H7 (cell line): ENCODE measurements around the gene NDUFA13. TPM values are rescaled to one million over a fixed set of nuclear protein-coding genes. Genes with fewer than 3 reads are reported as not detected.

Experiments used
- DNase-seq: peaks from one replicate; pipeline ENCODE4 v3.0.0; 2012
- H3K27me3 ChIP-seq: 2 replicates; pipeline ENCODE4 v1.6.0; 2011; ENCODE audit warnings: mild to moderate bottlenecking, low read length; ENCODE audit not compliant: control insufficient read depth, insufficient read depth
- H3K36me3 ChIP-seq: replicated peaks from 2 replicates; pipeline ENCODE4 v1.5.1; 2011; ENCODE audit warnings: low read length; ENCODE audit not compliant: control insufficient read depth, insufficient read depth
- H3K4me3 ChIP-seq: 2 replicates; pipeline ENCODE4 v1.5.1; 2011; ENCODE audit warnings: low read depth, mild to moderate bottlenecking, control low read depth, low read length, moderate library complexity; ENCODE audit not compliant: insufficient read depth
- total RNA-seq: library from RNA; depleted of rRNA; stranded (reverse); fragments of >200 nt; shearing (Covaris generic); gene quantifications from 2 replicates; pipeline ENCODE4 v1.2.3, GENCODE V29; 2014

The NDUFA13 gene
- total RNA-seq, 1 experiment from 2014 or later, result 291 TPM

DNA sequence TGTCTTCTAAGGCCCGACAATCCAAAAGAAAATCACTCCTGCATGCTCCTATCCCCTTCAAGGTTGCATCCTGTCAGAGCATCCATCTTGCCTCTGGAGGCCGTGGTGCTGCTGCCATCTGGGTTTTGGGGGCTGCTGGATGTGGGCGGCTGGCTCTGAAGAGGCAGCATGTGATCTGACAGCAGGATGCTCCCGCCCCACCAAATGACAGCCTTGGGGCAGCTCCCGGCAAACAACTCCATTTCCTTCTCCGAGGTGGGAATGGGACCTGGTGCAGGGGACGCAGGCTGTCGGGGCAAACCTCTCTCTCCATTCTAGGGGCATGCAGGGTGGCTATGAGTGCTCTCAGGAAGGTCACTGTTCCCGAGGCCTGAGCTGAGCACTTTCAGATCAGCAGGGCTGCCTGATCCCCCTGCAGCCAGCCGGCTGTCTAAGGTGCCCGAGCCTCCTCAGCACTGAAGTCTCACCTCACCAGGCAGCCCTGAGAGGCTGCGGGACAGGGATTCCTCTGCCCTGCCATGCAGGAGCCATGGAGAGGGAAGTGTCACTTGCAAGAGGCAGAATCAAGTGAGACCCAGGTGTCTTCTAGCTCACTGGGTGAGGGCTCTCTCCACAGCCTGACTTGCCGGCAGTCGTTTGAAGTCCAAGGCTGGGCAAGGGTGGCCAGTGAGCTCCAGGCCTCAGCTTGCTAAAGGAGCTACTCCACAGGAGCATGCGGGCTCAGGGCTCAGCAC lies 29.5 kb upstream of the NDUFA13 start:
- peak; percentile 35 for DNase-seq
- H3K27me3 ChIP-seq, result no peaks in the 10 kb centered on the region
- no peak overlapping the region for H3K4me3 ChIP-seq
- H3K36me3 ChIP-seq, result peaks cover 7% of the 10 kb centered on the region

DNA sequence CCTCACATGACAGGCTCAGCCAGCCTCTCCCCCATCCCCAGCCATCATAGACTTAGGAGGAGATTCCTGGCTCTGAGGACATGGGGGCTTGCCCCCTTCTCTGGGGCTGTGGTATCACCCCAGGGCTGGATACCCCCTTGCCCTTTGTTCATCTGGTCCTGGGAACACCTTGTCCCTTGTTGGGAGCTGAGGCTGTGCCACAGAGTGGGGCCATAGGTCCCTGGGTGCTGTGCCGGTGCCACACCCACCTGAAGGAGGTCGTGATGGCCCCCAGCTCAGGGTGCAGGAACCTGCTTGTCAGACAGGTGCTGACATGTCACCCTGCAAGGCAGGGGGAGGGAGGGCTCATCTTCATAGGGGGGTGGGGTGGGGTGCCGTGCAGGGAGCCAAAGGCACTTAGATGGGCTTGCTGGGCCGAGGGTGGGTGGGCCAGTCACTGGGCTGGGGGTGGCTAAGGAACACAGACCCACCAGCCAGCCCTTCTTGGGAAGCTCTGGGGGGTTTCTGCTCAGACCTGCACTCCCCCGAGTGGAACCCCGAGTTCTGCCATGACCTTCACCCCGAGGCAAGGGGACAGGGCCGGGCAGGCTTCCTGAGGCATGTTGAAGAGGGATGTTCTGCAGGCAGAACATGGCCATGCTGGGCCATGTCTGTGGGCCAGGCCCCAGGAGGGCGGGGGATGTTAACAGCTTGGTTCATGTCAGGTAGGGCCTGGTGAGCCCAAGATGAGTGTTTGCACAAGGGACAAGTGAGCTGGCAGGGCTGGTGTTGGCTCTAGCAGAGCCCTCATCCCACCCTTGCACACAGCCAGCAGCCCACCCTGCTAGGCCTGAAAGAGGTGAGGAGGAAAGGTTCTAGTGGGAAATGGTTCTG lies 28.7 kb upstream of the NDUFA13 start:
- Histone ChIP-seq H3K27me3 (no peaks in the 10 kb centered on the region), H3K36me3 (peaks cover 9% of the 10 kb centered on the region), H3K4me3 (no peak overlapping the region)
- DNase-seq, result peak; percentile 50

DNA sequence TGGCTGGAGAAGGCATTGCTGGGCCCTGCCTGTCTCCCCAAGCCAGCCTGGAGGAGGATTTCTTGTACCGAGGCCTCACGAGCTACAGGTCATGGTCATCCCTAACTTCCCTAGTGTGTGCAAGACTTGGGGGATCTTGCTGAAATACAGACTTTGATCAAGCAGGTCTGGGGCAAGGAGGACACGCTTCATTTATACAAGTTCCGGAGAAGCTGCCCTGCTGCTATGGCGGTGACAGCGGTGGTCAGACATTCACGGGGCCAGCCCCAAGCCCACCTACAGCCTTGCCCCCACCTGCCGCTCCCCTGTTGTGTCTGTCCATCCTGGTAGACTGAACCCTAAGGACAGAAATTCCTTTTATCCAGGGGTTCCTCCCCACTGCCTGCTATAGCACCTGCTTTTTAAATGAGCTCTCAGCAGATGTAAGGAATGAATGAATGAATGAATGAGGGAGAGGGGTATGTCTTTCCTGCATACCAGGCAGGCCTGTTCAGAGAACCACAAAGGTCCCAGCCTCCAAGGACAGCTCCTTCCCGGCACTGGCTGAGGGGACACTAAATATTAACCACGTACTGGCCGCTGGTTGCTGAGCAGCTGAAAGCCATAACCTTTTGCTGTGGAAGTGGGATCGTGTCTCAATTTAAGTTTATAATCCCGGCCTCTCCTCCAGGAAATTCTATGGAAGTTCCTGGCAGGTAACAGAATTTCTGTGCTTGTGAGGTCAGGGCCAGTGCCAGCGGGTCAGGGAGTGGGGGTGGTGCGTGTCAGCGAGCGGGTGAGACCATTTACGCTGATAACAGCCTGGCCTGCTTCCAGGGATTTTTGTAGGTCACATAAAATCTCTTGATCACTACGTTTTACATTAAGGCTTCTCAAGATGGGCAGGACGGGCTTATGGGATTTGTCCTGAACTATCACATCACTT lies 27.8 kb upstream of the NDUFA13 start:
- peak; percentile 62 for DNase-seq
- no peak overlapping the region for H3K4me3 ChIP-seq

DNA sequence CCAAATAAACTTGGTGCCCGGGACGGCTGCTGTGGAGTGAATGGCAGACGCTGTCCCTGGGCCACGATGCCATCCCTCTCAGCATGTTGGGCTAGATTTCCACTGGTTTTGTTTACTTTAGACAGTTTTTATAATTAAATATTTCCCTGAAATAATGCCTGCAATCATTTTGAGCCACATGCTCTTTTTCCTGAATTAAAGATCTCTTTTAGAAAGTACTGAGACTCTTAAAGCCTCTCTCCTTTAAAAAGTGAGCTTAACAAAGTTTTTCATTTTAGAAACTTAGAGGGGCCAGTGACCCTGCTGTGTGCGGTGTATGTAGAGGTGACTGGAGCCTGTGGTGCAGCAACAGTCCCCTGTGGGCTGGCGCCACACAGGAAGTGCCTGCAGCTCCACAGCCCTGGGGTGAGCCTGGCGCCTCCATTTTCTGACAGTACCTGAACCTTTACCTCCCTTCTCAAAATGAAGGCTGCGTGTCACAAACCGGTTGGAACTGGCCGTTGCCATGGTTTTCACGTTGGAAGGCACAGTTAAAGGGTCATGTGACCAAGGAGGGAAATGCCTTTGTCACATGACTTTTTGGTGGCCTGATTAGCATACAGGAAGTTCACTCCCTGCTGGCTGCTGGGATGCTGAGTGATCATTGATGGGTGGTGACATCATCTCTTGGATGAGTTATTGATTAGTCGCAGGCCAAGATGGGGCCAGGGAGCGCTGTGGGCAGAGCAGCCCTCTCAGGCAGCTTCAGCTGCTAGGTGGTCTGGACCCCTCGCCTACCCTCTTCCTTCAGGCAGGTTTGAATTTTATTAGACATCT lies 26.9 kb upstream of the NDUFA13 start:
- Histone ChIP-seq H3K27me3 (no peaks in the 10 kb centered on the region), H3K36me3 (peaks cover 16% of the 10 kb centered on the region), H3K4me3 (no peak overlapping the region)
- peak; percentile 89 for DNase-seq

More for the DNA sequence above, 27.8 kb upstream of the NDUFA13 start:
- peaks cover 13% of the 10 kb centered on the region for H3K36me3 ChIP-seq
- H3K27me3 ChIP-seq, result no peaks in the 10 kb centered on the region

DNA sequence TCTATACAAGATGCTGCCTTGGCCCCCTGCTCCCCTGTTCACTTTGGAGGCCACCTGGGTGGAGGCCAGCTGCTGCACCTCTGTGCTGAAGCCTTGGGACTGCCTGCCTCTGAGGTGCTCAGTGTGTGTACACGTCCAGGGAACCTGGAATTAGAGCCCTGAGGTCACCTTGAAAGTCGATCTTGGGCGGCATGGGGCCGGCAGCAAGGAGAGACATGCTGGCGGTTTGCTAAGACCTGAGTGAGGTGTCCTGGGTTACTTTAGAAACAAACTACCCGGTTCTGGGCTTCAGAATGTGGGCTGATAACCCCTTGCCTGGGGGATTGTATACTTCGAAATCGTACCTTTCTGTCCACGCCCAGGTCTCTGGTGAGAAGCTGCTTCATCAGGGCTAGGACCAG lies 26.2 kb upstream of the NDUFA13 start:
- H3K4me3 ChIP-seq, result no peak overlapping the region

DNA sequence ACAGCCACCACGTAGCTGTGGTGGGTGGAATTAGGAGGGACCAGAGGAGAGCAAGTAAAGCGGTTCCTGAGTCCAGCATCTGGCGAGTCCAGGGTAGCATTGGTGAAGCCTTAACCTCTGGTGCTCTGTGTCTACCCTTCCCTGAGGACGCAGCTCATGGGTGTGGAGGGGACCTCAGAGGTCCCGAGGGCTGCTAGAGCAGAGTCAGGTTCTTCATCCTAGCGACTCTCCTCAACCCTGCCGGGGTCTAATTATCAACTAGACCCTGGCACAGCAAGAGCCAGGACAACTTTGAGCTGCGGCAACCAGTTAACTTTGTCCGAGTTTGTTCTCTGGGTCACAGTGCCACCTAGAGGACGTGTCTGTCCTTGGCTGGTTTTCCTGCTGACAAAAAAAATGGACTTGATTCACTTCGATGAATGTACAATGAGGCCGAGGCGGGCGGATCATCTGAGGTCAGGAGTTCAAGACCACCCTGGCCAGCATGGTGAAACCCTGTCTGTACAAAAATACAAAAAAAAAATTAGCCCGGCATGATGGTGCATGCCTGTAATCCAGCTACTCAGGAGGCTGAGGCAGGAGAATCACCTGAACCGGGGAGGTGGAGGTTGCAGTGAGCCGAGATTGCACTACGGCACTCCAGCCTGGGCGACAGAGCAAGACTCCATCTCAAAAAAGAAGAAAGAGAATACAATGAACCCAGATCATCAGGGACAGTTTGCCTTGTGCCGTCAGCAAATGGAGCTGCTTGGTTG lies 25.6 kb upstream of the NDUFA13 start:
- peak; percentile 91 for DNase-seq
- Histone ChIP-seq H3K27me3 (no peaks in the 10 kb centered on the region), H3K4me3 (no peak overlapping the region), H3K36me3 (peaks cover 21% of the 10 kb centered on the region)

More for the DNA sequence above, 26.2 kb upstream of the NDUFA13 start:
- DNase-seq, result no peak
- peaks cover 21% of the 10 kb centered on the region for H3K36me3 ChIP-seq
- H3K27me3 ChIP-seq, result no peaks in the 10 kb centered on the region

DNA sequence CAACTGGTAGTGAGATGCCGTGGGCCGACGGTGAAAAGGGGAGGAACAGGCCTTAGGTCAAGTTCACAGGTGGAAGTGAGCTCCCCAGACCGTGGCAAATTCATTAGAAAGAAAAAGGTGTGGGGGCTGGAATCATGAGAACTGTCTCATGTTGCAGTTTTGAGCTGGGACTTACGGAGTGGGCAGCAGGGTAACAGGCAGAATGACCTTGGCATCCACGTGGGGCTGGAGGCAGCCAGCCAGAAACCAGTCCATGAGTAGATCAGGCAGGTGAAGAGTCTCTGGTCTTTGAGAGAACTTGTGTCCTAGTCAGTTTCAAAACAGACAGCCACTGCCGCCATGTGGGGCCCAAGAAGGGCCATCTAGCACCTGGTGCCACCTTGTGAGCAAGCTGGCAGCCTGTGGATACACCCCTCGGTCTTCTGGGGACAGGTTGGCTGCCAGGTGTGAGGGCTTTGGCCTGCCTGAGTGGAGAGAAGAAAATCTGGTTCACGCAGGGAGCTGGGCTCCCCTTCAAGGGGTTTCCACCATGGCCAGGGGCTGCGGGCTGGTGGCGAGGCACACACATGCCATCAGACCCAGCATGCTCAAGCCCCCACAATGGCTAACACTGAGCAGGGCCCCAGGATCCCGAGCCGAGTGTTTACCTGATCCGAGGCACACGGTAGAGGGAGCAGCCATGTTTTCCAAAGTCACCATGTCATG lies 24.6 kb upstream of the NDUFA13 start:
- Histone ChIP-seq H3K36me3 (peaks cover 28% of the 10 kb centered on the region), H3K4me3 (no peak overlapping the region), H3K27me3 (no peaks in the 10 kb centered on the region)
- peak; percentile 22 for DNase-seq

DNA sequence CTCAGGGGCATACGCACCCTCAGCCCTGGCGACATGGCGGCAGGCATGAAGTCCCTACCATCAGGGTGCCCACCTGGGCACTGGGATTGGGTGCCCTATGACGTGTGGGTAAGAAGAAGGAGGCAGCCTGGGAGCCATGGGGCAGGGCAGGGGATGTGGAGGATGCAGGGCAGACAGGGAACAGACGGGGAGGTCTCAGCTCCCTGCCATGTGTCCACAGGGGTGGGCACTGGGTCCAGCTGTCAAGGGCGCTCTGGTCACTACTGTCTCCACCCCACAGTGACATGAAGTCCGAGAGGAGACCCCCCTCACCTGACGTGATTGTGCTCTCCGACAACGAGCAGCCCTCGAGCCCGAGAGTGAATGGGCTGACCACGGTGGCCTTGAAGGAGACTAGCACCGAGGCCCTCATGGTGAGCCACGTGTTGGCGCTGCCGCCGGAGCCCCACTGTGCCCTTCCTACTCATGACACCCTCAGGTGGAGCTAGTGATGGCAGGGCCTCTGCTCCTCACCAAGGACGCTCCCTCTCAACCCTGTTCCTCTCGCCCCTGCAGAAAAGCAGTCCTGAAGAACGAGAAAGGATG lies 23.9 kb upstream of the NDUFA13 start:
- no peaks in the 10 kb centered on the region for H3K27me3 ChIP-seq
- DNase-seq, result no peak
- no peak overlapping the region for H3K4me3 ChIP-seq
- peaks cover 30% of the 10 kb centered on the region for H3K36me3 ChIP-seq

DNA sequence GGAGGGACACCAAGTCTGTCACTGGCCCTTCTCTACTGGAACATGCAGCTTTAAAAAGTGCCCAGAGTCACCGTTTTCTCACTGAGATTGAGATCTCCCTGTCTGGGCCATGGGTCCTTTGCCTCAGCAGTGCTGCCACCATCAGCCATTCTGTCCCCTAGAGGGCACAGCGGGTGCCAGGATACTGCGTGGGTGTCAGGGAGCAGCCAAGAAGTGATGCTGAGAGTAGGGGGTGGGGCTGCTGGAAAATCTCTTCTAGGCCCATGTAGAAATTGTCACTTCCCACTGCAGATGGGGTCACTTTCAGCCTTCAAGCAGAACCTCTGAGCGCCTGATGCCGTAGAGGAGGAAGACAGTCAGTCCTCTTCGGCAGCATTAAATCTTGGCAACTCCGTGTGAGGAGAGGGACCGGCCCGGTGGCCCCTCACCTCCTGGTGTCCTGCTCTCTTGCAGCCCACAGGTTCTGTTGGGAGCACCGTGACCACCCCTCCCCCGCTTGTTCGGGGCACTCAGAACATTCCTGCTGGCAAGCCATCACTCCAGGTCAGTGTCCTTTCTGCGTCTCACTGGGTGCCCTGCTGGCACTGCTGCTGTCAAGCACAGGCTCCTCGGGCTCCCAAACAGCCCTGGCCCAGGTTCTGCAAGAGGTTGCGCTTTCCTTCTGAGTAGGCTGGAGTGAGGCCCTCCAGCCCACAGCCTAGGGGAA lies 22.0 kb upstream of the NDUFA13 start:
- H3K27me3 ChIP-seq, result no peaks in the 10 kb centered on the region
- H3K4me3 ChIP-seq, result no peak overlapping the region
- H3K36me3 ChIP-seq, result peaks cover 34% of the 10 kb centered on the region
- peak; percentile 48 for DNase-seq

DNA sequence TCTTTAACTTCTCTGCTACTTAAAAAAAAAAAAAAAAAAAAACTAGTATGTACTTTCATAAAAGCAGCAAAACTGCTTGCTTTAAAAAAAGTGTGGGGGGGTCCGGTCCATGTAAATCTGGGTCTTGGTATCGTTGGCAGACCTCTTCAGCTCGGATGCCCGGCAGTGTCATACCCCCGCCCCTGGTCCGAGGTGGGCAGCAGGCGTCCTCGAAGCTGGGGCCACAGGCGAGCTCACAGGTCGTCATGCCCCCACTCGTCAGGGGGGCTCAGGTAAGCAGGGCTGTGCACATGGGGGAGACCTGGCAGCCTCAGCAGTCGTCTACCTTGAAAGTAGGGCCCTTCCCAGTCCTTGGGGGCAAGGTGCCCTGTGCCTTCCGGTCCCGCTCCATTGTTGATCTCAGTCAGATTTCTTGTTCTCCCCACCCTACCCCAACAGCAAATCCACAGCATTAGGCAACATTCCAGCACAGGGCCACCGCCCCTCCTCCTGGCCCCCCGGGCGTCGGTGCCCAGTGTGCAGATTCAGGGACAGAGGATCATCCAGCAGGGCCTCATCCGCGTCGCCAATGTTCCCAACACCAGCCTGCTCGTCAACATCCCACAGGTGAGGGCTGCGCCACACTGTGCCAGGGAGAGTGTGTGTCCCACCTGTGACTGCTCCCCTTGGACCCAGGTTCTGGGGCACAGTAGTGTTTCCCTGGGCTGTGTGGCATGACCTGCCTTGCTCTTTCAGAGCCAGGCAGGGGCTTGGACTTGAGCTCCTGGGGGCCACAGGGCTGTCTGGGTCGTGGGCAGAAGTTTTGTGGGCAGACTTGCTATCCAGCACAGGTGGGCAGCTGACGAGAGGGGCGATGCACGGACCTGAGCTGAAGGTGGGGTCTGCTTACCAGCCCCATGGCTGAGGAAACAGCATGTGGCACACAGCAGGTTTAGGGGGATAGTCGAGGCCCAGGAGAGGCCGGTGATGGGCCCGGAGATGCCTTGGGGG lies 20.1 kb upstream of the NDUFA13 start:
- peak; percentile 56 for DNase-seq
- Histone ChIP-seq H3K27me3 (no peaks in the 10 kb centered on the region), H3K36me3 (peaks cover 37% of the 10 kb centered on the region), H3K4me3 (no peak overlapping the region)
